Myocyte (in vitro differentiated cells): ENCODE measurements around the gene NDUFA7. TPM values are rescaled to one million over a fixed set of nuclear protein-coding genes. Genes with fewer than 3 reads are reported as not detected.
"Not testable (repeated sequence)": the region's sequence is repeated elsewhere in the genome, so short reads cannot be mapped to it uniquely, and the experiment has no call there.

Experiments
- DNase-seq: peaks from one replicate; pipeline ENCODE4 v3.0.0-alpha.2; 2012; ENCODE audit warnings: low read depth
- total RNA-seq: library from RNA; depleted of rRNA; stranded (reverse); fragments of >200 nt; gene quantifications from 2 replicates; pipeline ENCODE4 v1.2.3, GENCODE V29; 2014

NDUFA7 gene
- total RNA-seq, 1 donor from 2014 or later, result 42.5 TPM

DNA sequence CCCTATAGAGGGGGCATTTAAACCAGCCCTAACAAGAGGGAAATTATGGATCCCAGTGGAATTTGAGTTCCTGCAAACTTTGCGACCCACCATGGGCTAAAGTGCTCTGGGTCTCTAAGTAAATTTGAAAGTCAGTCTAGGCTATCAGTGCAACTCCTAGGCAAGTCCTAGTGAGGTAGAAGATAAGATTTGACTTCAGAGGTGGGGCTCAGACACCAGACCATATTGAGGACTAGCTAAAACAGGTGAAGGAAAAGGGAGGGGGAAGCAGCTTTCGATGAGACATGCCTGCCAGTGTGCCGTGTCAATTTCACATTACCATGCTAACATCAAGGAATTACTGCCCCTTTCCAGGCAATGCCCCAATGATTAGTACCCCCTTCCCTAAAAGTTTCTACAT, 51.5 kb downstream of the NDUFA7 start:
- no peak for DNase-seq

DNA sequence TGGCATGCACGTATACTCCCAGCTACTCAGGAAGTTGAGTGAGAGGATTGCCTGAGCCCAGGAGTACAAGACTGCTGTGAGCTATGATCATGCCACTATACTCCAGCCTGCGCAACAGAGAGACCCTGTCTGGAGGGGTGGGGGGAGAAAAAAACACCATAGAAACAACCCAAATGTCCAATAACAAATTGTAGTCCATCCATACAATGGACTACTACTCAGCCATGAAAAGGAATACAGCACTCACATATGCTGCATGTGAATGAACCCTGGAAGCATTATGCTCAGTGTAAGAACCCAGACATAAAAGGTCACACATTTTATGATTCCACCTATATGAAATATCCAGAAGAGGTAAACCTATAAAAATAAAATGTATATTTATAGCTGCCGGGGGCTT, 55.3 kb downstream of the NDUFA7 start:
- no peak for DNase-seq

DNA sequence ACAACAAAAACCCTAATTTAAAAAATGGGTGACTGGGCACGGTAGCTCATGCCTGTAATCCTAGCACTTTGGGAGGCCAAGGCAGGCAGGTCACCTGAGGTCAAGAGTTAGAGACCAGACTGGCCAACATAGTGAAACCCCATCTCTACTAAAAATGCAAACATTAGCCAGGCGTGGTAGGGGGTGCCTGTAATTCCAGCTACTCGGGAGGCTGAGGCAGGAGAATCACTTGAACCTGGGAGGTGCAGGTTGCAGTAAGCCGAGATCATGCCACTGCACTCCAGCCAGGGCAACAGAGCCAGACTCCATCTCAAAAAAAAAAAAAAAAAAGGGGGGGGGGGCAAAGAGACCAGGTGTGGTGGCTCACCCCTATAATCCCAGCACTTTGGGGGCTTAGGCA, 56.9 kb downstream of the NDUFA7 start:
- DNase-seq, result not testable (repeated sequence)

DNA sequence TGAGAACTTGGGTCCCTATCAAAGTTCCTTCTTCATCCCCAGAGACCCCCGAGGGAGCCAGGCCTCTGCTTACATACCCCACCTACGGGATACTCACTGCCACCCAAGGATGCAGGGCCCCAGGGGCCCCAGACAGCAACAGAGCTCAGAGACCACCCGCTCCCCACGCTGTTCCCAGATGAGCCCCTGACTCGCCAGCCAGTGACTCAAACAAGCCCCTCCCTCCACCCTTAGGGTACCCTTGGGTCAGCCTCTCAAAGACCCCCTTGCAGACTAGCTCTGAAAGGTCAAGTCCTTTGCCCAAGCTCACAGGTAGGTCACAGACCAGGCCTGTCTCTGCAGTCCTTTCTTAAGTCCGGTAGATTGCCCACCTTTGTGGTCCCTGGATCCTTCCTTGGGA, 58.7 kb downstream of the NDUFA7 start:
- no peak for DNase-seq

DNA sequence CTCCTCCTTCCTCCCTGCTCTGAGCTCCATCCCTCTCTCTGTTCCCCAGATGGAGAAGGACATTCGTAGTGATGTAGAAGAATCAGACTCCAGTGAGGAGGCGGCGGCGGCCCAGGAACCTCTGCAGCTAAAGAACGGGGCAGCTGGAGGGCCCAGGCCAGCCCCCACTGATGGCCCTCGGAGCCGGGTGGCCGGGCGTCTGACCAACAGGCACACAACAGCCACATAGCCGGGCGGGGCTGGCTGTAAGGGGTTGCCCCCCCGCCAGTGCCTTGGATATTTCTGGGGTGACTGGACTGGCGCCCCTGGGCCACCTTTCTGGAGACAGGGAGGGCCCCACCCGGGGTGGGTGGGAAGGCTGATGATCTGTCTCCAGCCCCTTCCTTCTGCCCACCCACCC, 59.3 kb downstream of the NDUFA7 start:
- peak; percentile 15 for DNase-seq

DNA sequence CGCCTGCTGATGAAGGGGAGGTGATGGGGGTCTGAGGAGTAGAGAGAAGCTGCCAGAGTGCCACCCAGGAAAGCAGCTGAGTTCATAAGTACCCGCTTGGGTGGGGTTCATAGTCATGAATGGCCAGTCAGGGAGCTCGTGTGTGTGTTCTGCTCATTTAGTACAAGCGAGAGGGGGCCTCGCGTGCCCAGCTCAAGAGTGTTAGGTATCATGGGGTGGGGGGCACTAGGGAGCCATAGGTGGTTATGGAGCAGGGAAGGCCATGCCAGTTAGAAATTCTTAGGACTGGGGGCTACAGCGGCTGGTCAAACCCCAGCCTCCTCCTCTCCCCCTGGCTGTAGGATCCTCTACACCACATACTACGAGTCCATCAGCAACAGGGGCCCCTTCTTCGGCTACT, 59.8 kb downstream of the NDUFA7 start:
- no peak for DNase-seq

Other genes starting within 250 kb of the NDUFA7 start
- not detected in 2 replicates for gene FBN3, start 171.8 kb downstream of the NDUFA7 start, total RNA-seq
- 0.47 TPM in 1 of 2 replicates, not detected in the other for gene CERS4, start 112.0 kb downstream of the NDUFA7 start, total RNA-seq
- 94.6 and 97.0 TPM in 2 replicates for gene CD320, start 13.0 kb downstream of the NDUFA7 start, total RNA-seq
- gene RPS28, start 121 bp upstream of the NDUFA7 start, total RNA-seq, result 184 and 191 TPM in 2 replicates
- gene KANK3, start 21.9 kb upstream of the NDUFA7 start, total RNA-seq, result 0.05 and 0.11 TPM in 2 replicates
- gene ANGPTL4, start 42.8 kb upstream of the NDUFA7 start, total RNA-seq, result 0.57 TPM in 1 of 2 replicates, not detected in the other
- gene RAB11B, start 69.0 kb upstream of the NDUFA7 start, total RNA-seq, result 10.0 and 12.5 TPM in 2 replicates
- 60.6 and 91.3 TPM in 2 replicates for gene MARCHF2, start 91.9 kb upstream of the NDUFA7 start, total RNA-seq
- 38.5 and 43.6 TPM in 2 replicates for gene HNRNPM, start 123.6 kb upstream of the NDUFA7 start, total RNA-seq
- gene PRAM1, start 181.3 kb upstream of the NDUFA7 start, total RNA-seq, result not detected in 2 replicates
- gene ZNF414, start 192.8 kb upstream of the NDUFA7 start, total RNA-seq, result 5.4 and 6.1 TPM in 2 replicates